Keratinocyte (primary cell): ENCODE measurements around the gene URB2. TPM values are rescaled to one million over a fixed set of nuclear protein-coding genes. Genes with fewer than 3 reads are reported as not detected.

Experiments used
- DNase-seq: peaks from one replicate; pipeline ENCODE4 v3.0.0-alpha.2; 2011; ENCODE audit warnings: low read depth, missing footprints, low spot score
- FAIRE-seq: peaks from 2 replicates; lab custom pipeline; 2011; peaks lifted over from hg19 to GRCh38; lab: Jason Lieb, UNC
- H2AFZ ChIP-seq: 2 replicates; pipeline ENCODE4 v1.6.0; 2012; ENCODE audit warnings: low read length, control low read depth, inconsistent platforms; ENCODE audit not compliant: control insufficient read depth
- H3K27ac ChIP-seq: 2 replicates; pipeline ENCODE4 v1.5.1; 2011; ENCODE audit warnings: low read length; ENCODE audit not compliant: control insufficient read depth, insufficient read depth
- H3K27me3 ChIP-seq: 3 replicates; pipeline ENCODE4 v1.6.0; 2011; ENCODE audit warnings: low read length; ENCODE audit not compliant: control insufficient read depth, insufficient read depth; ENCODE audit errors: extremely low read depth
- H3K36me3 ChIP-seq, 2 experiments: 2 replicates in 1 of 2; 3 replicates in 1 of 2; pipeline ENCODE4 v1.5.1; 2011; ENCODE audit warnings: low read length in 2 of 2, mild to moderate bottlenecking in 1 of 2; ENCODE audit not compliant: control insufficient read depth in 2 of 2, insufficient read depth in 2 of 2; ENCODE audit errors: extremely low read depth in 1 of 2
- H3K4me1 ChIP-seq: 3 replicates; pipeline ENCODE4 v1.5.1; 2011; ENCODE audit warnings: low read length; ENCODE audit not compliant: control insufficient read depth, insufficient read depth; ENCODE audit errors: extremely low read depth
- H3K4me2 ChIP-seq: 3 replicates; pipeline ENCODE4 v1.6.0; 2011; ENCODE audit warnings: low read depth, low read length; ENCODE audit not compliant: control insufficient read depth, insufficient read depth; ENCODE audit errors: extremely low read depth
- H3K4me3 ChIP-seq, 3 experiments: fragments of 200-600 bp in 1 of 3; sonication (generic) in 1 of 3; 2 replicates in 2 of 3; 3 replicates in 1 of 3; pipeline ENCODE4 v1.5.1; 2011 to 2016; ENCODE audit warnings: low read length in 3 of 3, mild to moderate bottlenecking in 3 of 3, control low read depth in 2 of 3, inconsistent platforms in 1 of 3, low read depth in 1 of 3, mixed read lengths in 1 of 3, mixed run types in 1 of 3, moderate library complexity in 1 of 3; ENCODE audit not compliant: control insufficient read depth in 2 of 3, insufficient read depth in 2 of 3; ENCODE audit errors: extremely low read depth in 1 of 3
- H3K79me2 ChIP-seq: 2 replicates; pipeline ENCODE4 v1.6.0; 2012; ENCODE audit warnings: low read length; ENCODE audit not compliant: control insufficient read depth, insufficient read depth
- H3K9ac ChIP-seq: 3 replicates; pipeline ENCODE4 v1.6.0; 2011; ENCODE audit warnings: low read length; ENCODE audit not compliant: control insufficient read depth, insufficient read depth; ENCODE audit errors: extremely low read depth
- H3K9me1 ChIP-seq: 3 replicates; pipeline ENCODE4 v1.6.0; 2011; ENCODE audit warnings: low read length; ENCODE audit not compliant: control insufficient read depth, insufficient read depth; ENCODE audit errors: extremely low read depth
- H3K9me3 ChIP-seq: 2 replicates; pipeline ENCODE4 v1.5.1; 2012; ENCODE audit warnings: low read depth, low read length; ENCODE audit not compliant: control insufficient read depth
- H4K20me1 ChIP-seq: 3 replicates; pipeline ENCODE4 v1.6.0; 2011; ENCODE audit warnings: low read length; ENCODE audit not compliant: control insufficient read depth, insufficient read depth; ENCODE audit errors: extremely low read depth
- CTCF ChIP-seq, 3 experiments: IDR thresholded peaks in 1 of 3; conservative IDR thresholded peaks in 1 of 3; optimal IDR thresholded peaks in 1 of 3; 2 replicates in 2 of 3; 3 replicates in 1 of 3; pipeline versions ENCODE3 to v1.5.1; 2011; ENCODE audit warnings: low read length in 3 of 3, mild to moderate bottlenecking in 3 of 3, moderate library complexity in 2 of 3, control low read depth in 1 of 3, inconsistent platforms in 1 of 3; ENCODE audit not compliant: insufficient read depth in 2 of 3; ENCODE audit errors: extremely low read depth in 1 of 3
- EZH2 ChIP-seq: IDR thresholded peaks from one replicate; pipeline ENCODE4 v1.6.1; 2012; ENCODE audit warnings: inconsistent platforms, mild to moderate bottlenecking, low read length, moderate library complexity
- dilution Hi-C: fragments of 300-500 bp; cut with MboI; formaldehyde crosslinking; loops from one replicate; pipeline ENCODE4 v1.7.0; 2020; ENCODE audit warnings: low sequenced_read_pairs; ENCODE audit not compliant: extremely low pct_ligation_motif_present
- polyA plus RNA-seq, 5 experiments: library from polyadenylated mRNA; depleted of rRNA in 3 of 5; stranded (reverse) in 3 of 5; stranded (forward) in 1 of 5; unstranded in 1 of 5; fragments of >200 nt; gene quantifications; 1 replicate in 1 of 5; 2 replicates in 3 of 5; 3 replicates in 1 of 5; pipeline versions ENCODE4 v1.2.1 to v1.2.3, GENCODE V29; 2011 to 2012; ENCODE audit warnings: missing spikeins in 2 of 5, low read depth in 1 of 5, low replicate concordance in 1 of 5

The URB2 gene
- polyA plus RNA-seq, 1 donor (not counting 4 experiments of a cell fraction or from before 2014, with no cell fraction given): 8.5 TPM

DNA sequence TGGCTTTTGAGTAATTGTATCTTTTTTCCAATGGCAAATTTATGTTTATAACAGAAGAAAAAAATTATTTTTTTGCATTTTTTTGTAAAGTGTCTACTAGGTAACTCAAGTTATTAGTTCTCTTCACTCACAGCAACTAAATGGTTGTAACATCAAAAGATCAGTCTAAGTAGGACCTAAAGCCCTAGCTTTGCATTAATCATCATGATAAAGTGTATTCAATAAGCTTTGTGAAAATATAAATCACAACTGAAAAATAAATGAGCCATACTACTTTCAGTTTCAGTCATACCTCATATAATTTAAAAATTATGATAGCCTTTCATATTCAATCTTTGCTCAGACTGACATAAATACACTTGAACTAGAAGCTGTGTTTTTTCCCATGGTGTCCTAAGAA is 7.0 kb upstream of the URB2 start:
- Histone ChIP-seq H3K9me1 (peaks cover 2% of the 10 kb centered on the region), H4K20me1 (peaks cover 10% of the 10 kb centered on the region), H3K4me2 (no peak overlapping the region), H3K4me1 (peaks cover 12% of the 10 kb centered on the region), H3K27ac (no peak overlapping the region), H3K36me3 (peaks cover under 1 to 2% of the 10 kb centered on the region in 2 experiments), H3K79me2 (peaks cover 92% of the 10 kb centered on the region), H3K27me3 (no peaks in the 10 kb centered on the region), H3K9ac (no peak overlapping the region), H2AFZ (no peak overlapping the region), H3K9me3 (no peaks in the 10 kb centered on the region), H3K4me3 (no peak overlapping the region)
- TF ChIP-seq EZH2: no peak
- no peak for TF ChIP-seq CTCF (optimal IDR thresholded peaks at IDR 0.05 in 1 of 3, IDR thresholded peaks at IDR 0.05 in 1 of 3, conservative IDR thresholded peaks at IDR 0.05 in 1 of 3; ENCODE audit: extremely low read depth in 1 of 3, insufficient read depth in 2 of 3, low read length in 3 of 3)
- DNase-seq (no peak), FAIRE-seq (no peak)
- dilution Hi-C loops: no loop called here

GRCh38 chr1:229619614-229620013 is 6.4 kb upstream of the URB2 start:
- Histone ChIP-seq H3K27ac (no peak overlapping the region), H3K9me3 (no peaks in the 10 kb centered on the region), H2AFZ (no peak overlapping the region), H3K9ac (no peak overlapping the region), H3K9me1 (peaks cover 2% of the 10 kb centered on the region), H3K4me2 (no peak overlapping the region), H3K36me3 (no peaks in the 10 kb centered on the region), H4K20me1 (peaks cover 10% of the 10 kb centered on the region), H3K27me3 (no peaks in the 10 kb centered on the region), H3K4me3 (no peak overlapping the region), H3K4me1 (peaks cover 19% of the 10 kb centered on the region), H3K79me2 (peaks cover 92% of the 10 kb centered on the region)
- dilution Hi-C loops: no loop called here
- TF ChIP-seq EZH2 (no peak), CTCF (optimal IDR thresholded peaks at IDR 0.05 in 1 of 3, IDR thresholded peaks at IDR 0.05 in 1 of 3, conservative IDR thresholded peaks at IDR 0.05 in 1 of 3; ENCODE audit: extremely low read depth in 1 of 3, insufficient read depth in 2 of 3, low read length in 3 of 3) (no peak)
- no peak for DNase-seq
- no peak for FAIRE-seq
